Measurements from ENCODE around the gene CHN1. TPM values are rescaled to one million over a fixed set of nuclear protein-coding genes. Genes with fewer than 3 reads are reported as not detected.
A peak's percentile ranks its signal among the peaks of the same experiment; 100 is the strongest.

CHN1 gene
- total RNA-seq, 1 donor from 2014 or later = 30.6 TPM

GRCh38 chr2:175011505-175011904 is 6.3 kb upstream of the CHN1 start:
- H3K4me3 ChIP-seq = no peak overlapping the region
- intact Hi-C loops (cut with DNase I) = no loop called here
- H3K27me3 ChIP-seq = peaks cover 18% of the 10 kb centered on the region
- no peak overlapping the region for H3K27ac ChIP-seq
- DNase-seq (no peak), ATAC-seq (no peak)
- no peaks in the 10 kb centered on the region for H3K36me3 ChIP-seq
- no peak for TF ChIP-seq CTCF (IDR thresholded peaks at IDR 0.05)
- no peaks in the 10 kb centered on the region for H3K9me3 ChIP-seq
- H3K4me1 ChIP-seq = no peaks in the 10 kb centered on the region

GRCh38 chr2:175010848-175011254 is 5.7 kb upstream of the CHN1 start:
- Histone ChIP-seq H3K4me3 (no peak overlapping the region), H3K9me3 (no peaks in the 10 kb centered on the region), H3K36me3 (no peaks in the 10 kb centered on the region), H3K4me1 (no peaks in the 10 kb centered on the region), H3K27me3 (peaks cover 21% of the 10 kb centered on the region), H3K27ac (no peak overlapping the region)
- DNase-seq (no peak), ATAC-seq (no peak)
- intact Hi-C loops (cut with DNase I) = no loop called here
- TF ChIP-seq CTCF (IDR thresholded peaks at IDR 0.05) = no peak

- H3K36me3 ChIP-seq = no peaks in the 10 kb centered on the region
- intact Hi-C loops (cut with DNase I) = no loop called here
- H3K4me1 ChIP-seq = no peaks in the 10 kb centered on the region
- H3K9me3 ChIP-seq = no peaks in the 10 kb centered on the region
- peaks cover 21% of the 10 kb centered on the region for H3K27me3 ChIP-seq
- no peak for TF ChIP-seq CTCF (IDR thresholded peaks at IDR 0.05)
- DNase-seq (no peak), ATAC-seq (no peak)
- no peak overlapping the region for H3K27ac ChIP-seq
- no peak overlapping the region for H3K4me3 ChIP-seq
Measured at GRCh38 chr2:175009917-175010621, 4.9 kb upstream of the CHN1 start.

GRCh38 chr2:175008801-175009495 is 3.8 kb upstream of the CHN1 start:
- H3K9me3 ChIP-seq = no peaks in the 10 kb centered on the region
- peaks cover 21% of the 10 kb centered on the region for H3K27me3 ChIP-seq
- peak overlapping the region; percentile 1 for H3K27ac ChIP-seq
- no peak for TF ChIP-seq CTCF (IDR thresholded peaks at IDR 0.05)
- H3K4me1 ChIP-seq = no peaks in the 10 kb centered on the region
- DNase-seq (no peak), ATAC-seq (no peak)
- no peaks in the 10 kb centered on the region for H3K36me3 ChIP-seq
- no peak overlapping the region for H3K4me3 ChIP-seq
- intact Hi-C loops (cut with DNase I) = no loop called here

GRCh38 chr2:175008009-175008408 is 2.8 kb upstream of the CHN1 start:
- DNase-seq (no peak), ATAC-seq (no peak)
- no peak for TF ChIP-seq CTCF (IDR thresholded peaks at IDR 0.05)
- Histone ChIP-seq H3K4me1 (no peaks in the 10 kb centered on the region), H3K36me3 (no peaks in the 10 kb centered on the region), H3K4me3 (no peak overlapping the region), H3K27me3 (peaks cover 23% of the 10 kb centered on the region), H3K27ac (peak overlapping the region; percentile 48), H3K9me3 (no peaks in the 10 kb centered on the region)
- intact Hi-C loops (cut with DNase I) = no loop called here
